ENCODE data around the gene IMMP2L.

DNA sequence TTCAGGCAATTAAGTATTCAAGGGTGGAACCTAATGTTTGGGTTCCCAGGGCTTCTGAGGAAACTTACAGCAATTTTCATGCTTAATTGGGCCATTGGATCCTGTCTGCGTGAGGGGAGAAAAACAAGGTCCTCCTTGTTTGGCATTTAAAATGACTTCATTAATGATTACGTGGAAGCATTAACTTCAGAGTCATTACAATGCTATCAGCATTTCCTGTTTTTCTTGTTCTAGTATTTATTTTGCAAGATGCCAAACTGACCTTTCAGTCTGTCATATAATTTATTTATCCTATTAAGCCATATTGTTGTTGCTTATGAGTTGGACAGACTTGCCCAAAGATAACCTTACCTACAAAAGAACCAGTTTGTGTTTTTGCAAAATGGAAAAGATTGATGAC lies 795.4 kb downstream of the IMMP2L start:
- TF ChIP-seq, protein P1, sequence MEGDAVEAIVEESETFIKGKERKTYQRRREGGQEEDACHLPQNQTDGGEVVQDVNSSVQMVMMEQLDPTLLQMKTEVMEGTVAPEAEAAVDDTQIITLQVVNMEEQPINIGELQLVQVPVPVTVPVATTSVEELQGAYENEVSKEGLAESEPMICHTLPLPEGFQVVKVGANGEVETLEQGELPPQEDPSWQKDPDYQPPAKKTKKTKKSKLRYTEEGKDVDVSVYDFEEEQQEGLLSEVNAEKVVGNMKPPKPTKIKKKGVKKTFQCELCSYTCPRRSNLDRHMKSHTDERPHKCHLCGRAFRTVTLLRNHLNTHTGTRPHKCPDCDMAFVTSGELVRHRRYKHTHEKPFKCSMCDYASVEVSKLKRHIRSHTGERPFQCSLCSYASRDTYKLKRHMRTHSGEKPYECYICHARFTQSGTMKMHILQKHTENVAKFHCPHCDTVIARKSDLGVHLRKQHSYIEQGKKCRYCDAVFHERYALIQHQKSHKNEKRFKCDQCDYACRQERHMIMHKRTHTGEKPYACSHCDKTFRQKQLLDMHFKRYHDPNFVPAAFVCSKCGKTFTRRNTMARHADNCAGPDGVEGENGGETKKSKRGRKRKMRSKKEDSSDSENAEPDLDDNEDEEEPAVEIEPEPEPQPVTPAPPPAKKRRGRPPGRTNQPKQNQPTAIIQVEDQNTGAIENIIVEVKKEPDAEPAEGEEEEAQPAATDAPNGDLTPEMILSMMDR (IDR thresholded peaks at IDR 0.05; ENCODE audit: extremely low read depth in 1 of 2, insufficient read depth in 1 of 2, low read depth in 1 of 2, low read length in 2 of 2): no peak
- no peak for TF ChIP-seq EZH2 (IDR thresholded peaks at IDR 0.05; ENCODE audit: borderline replicate concordance, low read depth, low read length, severe bottlenecking)
- no peak for TF ChIP-seq POLR2AphosphoS5 (IDR thresholded peaks at IDR 0.05; ENCODE audit: insufficient read depth, low read depth, low read length)
- TF ChIP-seq POLR2A (IDR thresholded peaks at IDR 0.05; ENCODE audit: low read depth, low read length): no peak
- no peak for TF ChIP-seq JUN (IDR thresholded peaks at IDR 0.05; ENCODE audit: borderline replicate concordance, insufficient read depth, insufficient read length, low read depth)
